ENCODE measurements around the gene CDH8. TPM values are rescaled to one million over a fixed set of nuclear protein-coding genes. Genes with fewer than 3 reads are reported as not detected.

Gene CDH8
- polyA plus RNA-seq, 1 of the 3 experiments (the other 2 are of a cell fraction) = 0.05 TPM

DNA sequence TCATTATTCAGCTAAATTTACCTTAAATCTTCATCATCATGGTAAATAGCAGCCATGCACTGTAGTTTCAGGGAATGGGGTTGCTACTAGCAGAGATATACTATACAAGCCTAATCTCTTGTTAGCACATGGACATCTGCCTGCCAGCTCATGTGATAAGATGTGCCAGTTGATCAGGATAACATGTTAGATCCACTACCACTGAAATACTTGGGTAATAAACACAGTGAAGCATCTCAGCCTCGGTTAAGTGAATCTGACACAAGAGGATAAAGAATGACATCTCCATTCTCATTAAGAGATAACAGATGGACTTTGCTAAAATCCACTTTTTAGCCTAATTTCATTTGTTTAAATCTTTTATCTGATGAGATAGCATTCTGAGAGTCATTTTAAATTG lies 256.1 kb downstream of the CDH8 start:
- peak; percentile 80 for TF ChIP-seq GATA2 (CRISPR knock-in tag; IDR thresholded peaks at IDR 0.05)
- TF ChIP-seq RCOR1 (IDR thresholded peaks at IDR 0.05; ENCODE audit: low read length) = peak; percentile 63; the same call in 1 of the 2 replicates
- TF ChIP-seq JUND (IDR thresholded peaks at IDR 0.05) = no peak
- WGBS (ENCODE audit: low lambda C conversion rate) = 0% methylated on average over 1 of the region's 1 CpG

DNA sequence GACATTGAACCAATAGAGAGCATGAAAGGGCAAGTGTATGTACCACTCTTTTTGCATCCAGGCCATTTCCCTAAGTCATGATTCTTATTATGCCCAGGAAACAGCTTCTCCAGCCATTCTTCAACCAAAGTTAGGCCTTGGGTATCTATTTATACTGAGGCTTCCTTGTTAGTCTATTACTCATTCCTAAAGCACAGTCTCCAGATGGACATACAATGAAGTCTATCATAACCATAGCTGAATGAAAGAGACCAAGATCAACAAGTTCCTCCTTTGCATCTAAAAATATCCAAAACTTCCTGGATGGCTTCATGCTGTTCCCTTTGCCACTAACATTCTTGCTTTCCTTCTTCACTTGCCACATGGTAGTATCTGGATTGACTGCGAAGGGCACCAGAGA lies 265.9 kb downstream of the CDH8 start:
- H3K79me2 ChIP-seq (ENCODE audit: insufficient read depth) = no peaks in the 10 kb centered on the region
- no peaks in the 10 kb centered on the region for H3K36me3 ChIP-seq (replicated peaks in 1 of 2; ENCODE audit: control insufficient read depth in 1 of 2, insufficient read depth in 2 of 2, low read length in 1 of 2)
- H3K9me2 ChIP-seq = no peaks in the 10 kb centered on the region
- TF ChIP-seq RXRA (IDR thresholded peaks at IDR 0.05; ENCODE audit: borderline replicate concordance, low read depth) (no peak), SIN3A (IDR thresholded peaks at IDR 0.05; ENCODE audit: borderline replicate concordance, low read depth, low read length) (no peak), GABPA (IDR thresholded peaks at IDR 0.05; ENCODE audit: low read depth) (no peak), FOSL2 (IDR thresholded peaks at IDR 0.05; ENCODE audit: borderline replicate concordance, low read depth) (no peak), TCF12 (IDR thresholded peaks at IDR 0.05) (no peak), POLR2AphosphoS5 (IDR thresholded peaks at IDR 0.05; ENCODE audit: low read depth, low read length) (no peak), ELF1 (IDR thresholded peaks at IDR 0.05) (no peak)
- TF ChIP-seq, protein P1, sequence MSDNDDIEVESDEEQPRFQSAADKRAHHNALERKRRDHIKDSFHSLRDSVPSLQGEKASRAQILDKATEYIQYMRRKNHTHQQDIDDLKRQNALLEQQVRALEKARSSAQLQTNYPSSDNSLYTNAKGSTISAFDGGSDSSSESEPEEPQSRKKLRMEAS (IDR thresholded peaks at IDR 0.05; ENCODE audit: low read depth) = no peak
- TF ChIP-seq, protein P2, sequence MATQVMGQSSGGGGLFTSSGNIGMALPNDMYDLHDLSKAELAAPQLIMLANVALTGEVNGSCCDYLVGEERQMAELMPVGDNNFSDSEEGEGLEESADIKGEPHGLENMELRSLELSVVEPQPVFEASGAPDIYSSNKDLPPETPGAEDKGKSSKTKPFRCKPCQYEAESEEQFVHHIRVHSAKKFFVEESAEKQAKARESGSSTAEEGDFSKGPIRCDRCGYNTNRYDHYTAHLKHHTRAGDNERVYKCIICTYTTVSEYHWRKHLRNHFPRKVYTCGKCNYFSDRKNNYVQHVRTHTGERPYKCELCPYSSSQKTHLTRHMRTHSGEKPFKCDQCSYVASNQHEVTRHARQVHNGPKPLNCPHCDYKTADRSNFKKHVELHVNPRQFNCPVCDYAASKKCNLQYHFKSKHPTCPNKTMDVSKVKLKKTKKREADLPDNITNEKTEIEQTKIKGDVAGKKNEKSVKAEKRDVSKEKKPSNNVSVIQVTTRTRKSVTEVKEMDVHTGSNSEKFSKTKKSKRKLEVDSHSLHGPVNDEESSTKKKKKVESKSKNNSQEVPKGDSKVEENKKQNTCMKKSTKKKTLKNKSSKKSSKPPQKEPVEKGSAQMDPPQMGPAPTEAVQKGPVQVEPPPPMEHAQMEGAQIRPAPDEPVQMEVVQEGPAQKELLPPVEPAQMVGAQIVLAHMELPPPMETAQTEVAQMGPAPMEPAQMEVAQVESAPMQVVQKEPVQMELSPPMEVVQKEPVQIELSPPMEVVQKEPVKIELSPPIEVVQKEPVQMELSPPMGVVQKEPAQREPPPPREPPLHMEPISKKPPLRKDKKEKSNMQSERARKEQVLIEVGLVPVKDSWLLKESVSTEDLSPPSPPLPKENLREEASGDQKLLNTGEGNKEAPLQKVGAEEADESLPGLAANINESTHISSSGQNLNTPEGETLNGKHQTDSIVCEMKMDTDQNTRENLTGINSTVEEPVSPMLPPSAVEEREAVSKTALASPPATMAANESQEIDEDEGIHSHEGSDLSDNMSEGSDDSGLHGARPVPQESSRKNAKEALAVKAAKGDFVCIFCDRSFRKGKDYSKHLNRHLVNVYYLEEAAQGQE (IDR thresholded peaks at IDR 0.05; ENCODE audit: low read depth, low read length) = no peak
- H3K4me2 ChIP-seq = no peak overlapping the region
- no peak for DNase-seq
- no peaks in the 10 kb centered on the region for H3K4me1 ChIP-seq (ENCODE audit: control insufficient read depth in 1 of 2, insufficient read depth in 2 of 2, low read depth in 1 of 2, low read length in 1 of 2)
- H3K4me3 ChIP-seq (ENCODE audit: low read depth in 2 of 2, low read length in 1 of 2) = no peak overlapping the region
- H3K27me3 ChIP-seq (ENCODE audit: insufficient read depth) = no peaks in the 10 kb centered on the region
- H3K9me3 ChIP-seq = no peaks in the 10 kb centered on the region
- CTCF ChIA-PET = no interaction called here
- no peaks in the 10 kb centered on the region for H3F3A ChIP-seq (replicated peaks; ENCODE audit: insufficient read depth)
- no peak overlapping the region for H2AFZ ChIP-seq (ENCODE audit: low read depth)
- H3K9ac ChIP-seq = no peak overlapping the region
- POLR2A ChIA-PET = no interaction called here
- 38% methylated on average over 1 of the region's 1 CpG for WGBS (ENCODE audit: low lambda C conversion rate)
- no peak overlapping the region for H3K27ac ChIP-seq (ENCODE audit: low read depth in 2 of 2, low read length in 1 of 2)
- no peaks in the 10 kb centered on the region for H4K20me1 ChIP-seq (ENCODE audit: insufficient read depth)

More for the DNA sequence above, 256.1 kb downstream of the CDH8 start:
- CTCF ChIA-PET = no interaction called here
- Histone ChIP-seq H3K27me3 (ENCODE audit: insufficient read depth) (no peaks in the 10 kb centered on the region), H4K20me1 (ENCODE audit: insufficient read depth) (no peaks in the 10 kb centered on the region), H3K4me3 (ENCODE audit: low read depth in 2 of 2, low read length in 1 of 2) (no peak overlapping the region), H3K79me2 (ENCODE audit: insufficient read depth) (no peaks in the 10 kb centered on the region), H3K9ac (no peak overlapping the region), H3K4me2 (no peak overlapping the region), H3K36me3 (replicated peaks in 1 of 2; ENCODE audit: control insufficient read depth in 1 of 2, insufficient read depth in 2 of 2, low read length in 1 of 2) (no peaks in the 10 kb centered on the region), H3K9me3 (no peaks in the 10 kb centered on the region), H3K9me2 (no peaks in the 10 kb centered on the region), H3K27ac (ENCODE audit: low read depth in 2 of 2, low read length in 1 of 2) (no peak overlapping the region), H2AFZ (ENCODE audit: low read depth) (no peak overlapping the region), H3F3A (replicated peaks; ENCODE audit: insufficient read depth) (no peaks in the 10 kb centered on the region), H3K4me1 (ENCODE audit: control insufficient read depth in 1 of 2, insufficient read depth in 2 of 2, low read depth in 1 of 2, low read length in 1 of 2) (no peaks in the 10 kb centered on the region)
- peak; percentile 39 for DNase-seq
- POLR2A ChIA-PET = no interaction called here

All from SK-N-SH (cell line).